OCI-LY7 (cell line): ENCODE results near the gene CABCOCO1.

Experiments used
- EZH2phosphoT487 ChIP-seq: fragments of 200-600 bp; sonication (generic); IDR thresholded peaks from 2 replicates; pipeline ENCODE4 v1.6.1; 2018; ENCODE audit warnings: low read depth, borderline replicate concordance, mild to moderate bottlenecking, mixed run types, antibody characterized with exemption, low read length, moderate library complexity, mixed read lengths
- TF ChIP-seq, protein P1 (sequence below): fragments of 200-600 bp; sonication (generic); conservative IDR thresholded peaks from 2 replicates; pipeline ENCODE4 v1.5.1; 2014; ENCODE audit warnings: mild to moderate bottlenecking, antibody characterized with exemption, low read length, moderate library complexity, mixed read lengths

DNA sequence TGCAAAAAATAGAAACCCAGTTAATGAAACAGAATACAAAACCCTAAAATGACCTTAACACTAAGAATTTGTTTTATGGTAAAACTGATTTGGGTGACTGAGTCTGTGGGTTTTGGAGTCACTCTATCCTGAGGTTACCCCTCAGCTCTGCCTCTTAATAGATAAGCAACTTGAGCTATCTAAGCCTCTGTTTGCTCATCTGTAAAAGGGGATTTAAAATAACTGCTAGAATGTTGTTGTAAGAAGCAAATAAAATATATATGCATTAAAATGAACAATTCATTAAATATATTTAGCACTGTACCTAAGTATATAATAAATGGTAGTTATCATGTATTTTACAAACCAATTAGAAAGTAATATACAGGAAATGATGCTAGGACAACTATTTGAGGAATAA is 115.4 kb downstream of the CABCOCO1 start:
- TF ChIP-seq, protein P1, sequence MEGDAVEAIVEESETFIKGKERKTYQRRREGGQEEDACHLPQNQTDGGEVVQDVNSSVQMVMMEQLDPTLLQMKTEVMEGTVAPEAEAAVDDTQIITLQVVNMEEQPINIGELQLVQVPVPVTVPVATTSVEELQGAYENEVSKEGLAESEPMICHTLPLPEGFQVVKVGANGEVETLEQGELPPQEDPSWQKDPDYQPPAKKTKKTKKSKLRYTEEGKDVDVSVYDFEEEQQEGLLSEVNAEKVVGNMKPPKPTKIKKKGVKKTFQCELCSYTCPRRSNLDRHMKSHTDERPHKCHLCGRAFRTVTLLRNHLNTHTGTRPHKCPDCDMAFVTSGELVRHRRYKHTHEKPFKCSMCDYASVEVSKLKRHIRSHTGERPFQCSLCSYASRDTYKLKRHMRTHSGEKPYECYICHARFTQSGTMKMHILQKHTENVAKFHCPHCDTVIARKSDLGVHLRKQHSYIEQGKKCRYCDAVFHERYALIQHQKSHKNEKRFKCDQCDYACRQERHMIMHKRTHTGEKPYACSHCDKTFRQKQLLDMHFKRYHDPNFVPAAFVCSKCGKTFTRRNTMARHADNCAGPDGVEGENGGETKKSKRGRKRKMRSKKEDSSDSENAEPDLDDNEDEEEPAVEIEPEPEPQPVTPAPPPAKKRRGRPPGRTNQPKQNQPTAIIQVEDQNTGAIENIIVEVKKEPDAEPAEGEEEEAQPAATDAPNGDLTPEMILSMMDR: no peak
- no peak for TF ChIP-seq EZH2phosphoT487
